BJ (cell line): ENCODE results near the gene USP3. TPM values are rescaled to one million over a fixed set of nuclear protein-coding genes. Genes with fewer than 3 reads are reported as not detected.

Experiments used
- CTCF ChIA-PET: fragments of 350-600 bp; formaldehyde crosslinking; extraction: SDS; loops from one replicate; lab custom pipeline; 2021; ENCODE audit warnings: antibody characterized with exemption, inconsistent platforms; lab: Yijun Ruan, JAX
- POLR2A ChIA-PET: fragments of 300-600 bp; sonication (Branson Sonifier 250); formaldehyde crosslinking; extraction: SDS; loops from one replicate; lab custom pipeline; 2021; ENCODE audit warnings: antibody characterized with exemption; lab: Charles Lee
- DNase-seq: peaks from one replicate; pipeline ENCODE4 v3.0.0-alpha.2; 2011; ENCODE audit warnings: low read depth
- H3K27me3 ChIP-seq: 2 replicates; pipeline ENCODE4 v1.6.0; 2011; ENCODE audit warnings: low read length; ENCODE audit not compliant: control insufficient read depth, insufficient read depth
- H3K36me3 ChIP-seq: 2 replicates; pipeline ENCODE4 v1.5.1; 2011; ENCODE audit warnings: low read length; ENCODE audit not compliant: control insufficient read depth, insufficient read depth
- H3K4me3 ChIP-seq: 2 replicates; pipeline ENCODE4 v1.5.1; 2011; ENCODE audit warnings: low read depth, mild to moderate bottlenecking, control low read depth, low read length
- CTCF ChIP-seq: IDR thresholded peaks from 2 replicates; pipeline ENCODE4 v1.5.1; 2011; ENCODE audit warnings: low read depth, mild to moderate bottlenecking, control low read depth, inconsistent platforms, low read length, moderate library complexity; ENCODE audit not compliant: insufficient read depth
- polyA plus RNA-seq: library from polyadenylated mRNA; depleted of rRNA; stranded (reverse); fragments of >200 nt; gene quantifications from 2 replicates; pipeline ENCODE4 v1.2.3, GENCODE V29; 2011

USP3 gene
- polyA plus RNA-seq, 1 experiment: 13.3 TPM

- H3K36me3 ChIP-seq: no peaks in the 10 kb centered on the region
- H3K27me3 ChIP-seq: peaks cover 5% of the 10 kb centered on the region
- TF ChIP-seq CTCF: no peak
- no peak for DNase-seq
- ChIA-PET POLR2A (no interaction called here), CTCF (interaction anchor here (1.1 to 1.9 kb wide), 5 partner anchors 9 to 65 kb away, joined by 3 to 22 read pairs (median 4); no protein-coding TSS in a partner anchor)
- no peak overlapping the region for H3K4me3 ChIP-seq
Measured at GRCh38 chr15:63488398-63488960, 15.9 kb upstream of the USP3 start.

- CTCF ChIA-PET: no interaction called here
- H3K4me3 ChIP-seq: no peak overlapping the region
- POLR2A ChIA-PET: no interaction called here
- H3K36me3 ChIP-seq: no peaks in the 10 kb centered on the region
- no peak for DNase-seq
- H3K27me3 ChIP-seq: peaks cover 7% of the 10 kb centered on the region
- no peak for TF ChIP-seq CTCF
Measured at GRCh38 chr15:63489352-63489751, 15.0 kb upstream of the USP3 start.

- Histone ChIP-seq H3K36me3 (no peaks in the 10 kb centered on the region), H3K4me3 (no peak overlapping the region), H3K27me3 (peaks cover 7% of the 10 kb centered on the region)
- DNase-seq: no peak
- no peak for TF ChIP-seq CTCF
- ChIA-PET CTCF (interaction anchor here (0.6 kb wide), 1 partner anchor 9 kb away, joined by 3 read pairs; no protein-coding TSS in a partner anchor), POLR2A (no interaction called here)
Measured at GRCh38 chr15:63490345-63491034, 13.9 kb upstream of the USP3 start.

- DNase-seq: no peak
- POLR2A ChIA-PET: interaction anchor here (0.6 kb wide), 1 partner anchor 13 kb away, joined by 5 read pairs; no protein-coding TSS in a partner anchor
- Histone ChIP-seq H3K27me3 (peaks cover 9% of the 10 kb centered on the region), H3K4me3 (no peak overlapping the region), H3K36me3 (no peaks in the 10 kb centered on the region)
- TF ChIP-seq CTCF: no peak
- CTCF ChIA-PET: no interaction called here
Measured at GRCh38 chr15:63491116-63491827, 13.1 kb upstream of the USP3 start.

GRCh38 chr15:63491979-63492378 lies 12.4 kb upstream of the USP3 start:
- Histone ChIP-seq H3K4me3 (no peak overlapping the region), H3K36me3 (no peaks in the 10 kb centered on the region), H3K27me3 (peaks cover 9% of the 10 kb centered on the region)
- ChIA-PET CTCF (interaction anchor here (2.2 kb wide), 1 partner anchor 9 kb away, joined by 6 read pairs; no protein-coding TSS in a partner anchor), POLR2A (interaction anchor here (0.6 kb wide), 1 partner anchor 478 kb away, joined by 10 read pairs; no protein-coding TSS in a partner anchor)
- no peak for DNase-seq
- TF ChIP-seq CTCF: no peak
